Osteoblast (primary cell): Measurements from ENCODE around the gene CCDC3. TPM values are rescaled to one million over a fixed set of nuclear protein-coding genes. Genes with fewer than 3 reads are reported as not detected.

Experiments used
- DNase-seq: peaks from one replicate; pipeline ENCODE4 v3.0.0; 2011; ENCODE audit warnings: low spot score, mixed read lengths; ENCODE audit not compliant: insufficient read length; ENCODE audit errors: missing footprints
- H2AFZ ChIP-seq: 2 replicates; pipeline ENCODE4 v1.6.0; 2011; ENCODE audit warnings: mild to moderate bottlenecking, low read length
- H3K27ac ChIP-seq: 2 replicates; pipeline ENCODE4 v1.5.1; 2011; ENCODE audit warnings: mild to moderate bottlenecking, low read depth, low read length, moderate library complexity
- H3K27me3 ChIP-seq: 2 replicates; pipeline ENCODE4 v1.6.0; 2012; ENCODE audit warnings: mild to moderate bottlenecking, control low read depth, inconsistent platforms, low read length, moderate library complexity; ENCODE audit not compliant: insufficient read depth
- H3K36me3 ChIP-seq: 2 replicates; pipeline ENCODE4 v1.5.1; 2011; ENCODE audit warnings: mild to moderate bottlenecking, low read length, control low read depth, moderate library complexity; ENCODE audit not compliant: insufficient read depth
- H3K4me1 ChIP-seq: 2 replicates; pipeline ENCODE4 v1.5.1; 2011; ENCODE audit warnings: mild to moderate bottlenecking, low read length, control low read depth, moderate library complexity; ENCODE audit not compliant: insufficient read depth
- H3K4me2 ChIP-seq: 2 replicates; pipeline ENCODE4 v1.6.0; 2011; ENCODE audit warnings: mild to moderate bottlenecking, low read length; ENCODE audit not compliant: insufficient read depth
- H3K4me3 ChIP-seq: fragments of 200-600 bp; sonication (generic); 3 replicates; pipeline ENCODE4 v1.5.1; 2012; ENCODE audit warnings: mild to moderate bottlenecking, low read length, inconsistent platforms; ENCODE audit not compliant: insufficient read depth
- H3K79me2 ChIP-seq: 2 replicates; pipeline ENCODE4 v1.6.0; 2012; ENCODE audit warnings: mild to moderate bottlenecking, low read length, control low read depth, inconsistent platforms; ENCODE audit not compliant: insufficient read depth
- H3K9me3 ChIP-seq: 2 replicates; pipeline ENCODE4 v1.5.1; 2011; ENCODE audit warnings: low read depth, low read length, control low read depth
- H4K20me1 ChIP-seq: 2 replicates; pipeline ENCODE4 v1.6.0; 2012; ENCODE audit warnings: mild to moderate bottlenecking, low read length, control low read depth; ENCODE audit not compliant: insufficient read depth
- CTCF ChIP-seq: IDR thresholded peaks from 2 replicates; pipeline ENCODE4 v1.5.1; 2011; ENCODE audit warnings: mild to moderate bottlenecking, low read depth, low read length, moderate library complexity; ENCODE audit errors: extremely low read depth
- total RNA-seq: library from RNA; depleted of rRNA; stranded (reverse); fragments of >200 nt; gene quantifications from 2 replicates; pipeline ENCODE4 v1.2.3, GENCODE V29; 2012

The CCDC3 gene
- total RNA-seq, 1 donor, result 0.72 TPM

- Histone ChIP-seq H3K36me3 (no peaks in the 10 kb centered on the region), H3K4me3 (no peak overlapping the region), H3K4me1 (no peaks in the 10 kb centered on the region), H3K79me2 (no peaks in the 10 kb centered on the region), H3K4me2 (no peak overlapping the region), H3K27me3 (peaks cover 11% of the 10 kb centered on the region), H3K9me3 (no peaks in the 10 kb centered on the region), H4K20me1 (no peaks in the 10 kb centered on the region), H3K27ac (no peak overlapping the region), H2AFZ (no peak overlapping the region)
- no peak for DNase-seq
- no peak for TF ChIP-seq CTCF
These were observed 19.9 kb downstream of the CCDC3 start for GRCh38 chr10:12981570-12981969.

GRCh38 chr10:12980713-12981306 lies 20.7 kb downstream of the CCDC3 start:
- no peaks in the 10 kb centered on the region for H3K36me3 ChIP-seq
- no peak overlapping the region for H3K27ac ChIP-seq
- no peak for DNase-seq
- H2AFZ ChIP-seq, result no peak overlapping the region
- H3K79me2 ChIP-seq, result no peaks in the 10 kb centered on the region
- no peak overlapping the region for H3K4me2 ChIP-seq
- H4K20me1 ChIP-seq, result no peaks in the 10 kb centered on the region
- no peak for TF ChIP-seq CTCF
- no peaks in the 10 kb centered on the region for H3K9me3 ChIP-seq
- peaks cover 11% of the 10 kb centered on the region for H3K27me3 ChIP-seq
- H3K4me3 ChIP-seq, result no peak overlapping the region
- H3K4me1 ChIP-seq, result no peaks in the 10 kb centered on the region

GRCh38 chr10:12980102-12980661 lies 21.3 kb downstream of the CCDC3 start:
- peaks cover 11% of the 10 kb centered on the region for H3K27me3 ChIP-seq
- no peak for DNase-seq
- no peaks in the 10 kb centered on the region for H3K4me1 ChIP-seq
- H3K36me3 ChIP-seq, result no peaks in the 10 kb centered on the region
- no peak overlapping the region for H3K4me2 ChIP-seq
- peak overlapping the region; percentile 45 for H2AFZ ChIP-seq
- no peak overlapping the region for H3K4me3 ChIP-seq
- H3K27ac ChIP-seq, result no peak overlapping the region
- no peak for TF ChIP-seq CTCF
- H4K20me1 ChIP-seq, result no peaks in the 10 kb centered on the region
- no peaks in the 10 kb centered on the region for H3K9me3 ChIP-seq
- H3K79me2 ChIP-seq, result no peaks in the 10 kb centered on the region

GRCh38 chr10:12978891-12979290 lies 22.6 kb downstream of the CCDC3 start:
- no peaks in the 10 kb centered on the region for H3K9me3 ChIP-seq
- H3K4me3 ChIP-seq, result no peak overlapping the region
- H3K36me3 ChIP-seq, result no peaks in the 10 kb centered on the region
- no peak overlapping the region for H3K27ac ChIP-seq
- H3K27me3 ChIP-seq, result peaks cover 11% of the 10 kb centered on the region
- no peak overlapping the region for H3K4me2 ChIP-seq
- H3K79me2 ChIP-seq, result no peaks in the 10 kb centered on the region
- no peak for DNase-seq
- no peak overlapping the region for H2AFZ ChIP-seq
- TF ChIP-seq CTCF, result no peak
- no peaks in the 10 kb centered on the region for H4K20me1 ChIP-seq
- no peaks in the 10 kb centered on the region for H3K4me1 ChIP-seq
